IPS DF 4.7 (cell line): Measurements from ENCODE around the gene ZNF672.
"Not testable (repeated sequence)": the region's sequence is repeated elsewhere in the genome, so short reads cannot be mapped to it uniquely, and the experiment has no call there.

Source experiments
- DNase-seq: peaks from one replicate; pipeline ENCODE4 v3.0.0-alpha.2; 2013; ENCODE audit warnings: low spot score; ENCODE audit errors: extremely low read depth

Gene ZNF672

GRCh38 chr1:248837781-248838356, at the start of gene ZNF672:
Gene ZNF672, plus strand, starts transcription at chr1:248838224. Its CDS starts 9,051 bp downstream, at chr1:248847275.
- no peak for DNase-seq

GRCh38 chr1:248788327-248788726, 49.7 kb upstream of the ZNF672 start:
- DNase-seq: no peak

DNA sequence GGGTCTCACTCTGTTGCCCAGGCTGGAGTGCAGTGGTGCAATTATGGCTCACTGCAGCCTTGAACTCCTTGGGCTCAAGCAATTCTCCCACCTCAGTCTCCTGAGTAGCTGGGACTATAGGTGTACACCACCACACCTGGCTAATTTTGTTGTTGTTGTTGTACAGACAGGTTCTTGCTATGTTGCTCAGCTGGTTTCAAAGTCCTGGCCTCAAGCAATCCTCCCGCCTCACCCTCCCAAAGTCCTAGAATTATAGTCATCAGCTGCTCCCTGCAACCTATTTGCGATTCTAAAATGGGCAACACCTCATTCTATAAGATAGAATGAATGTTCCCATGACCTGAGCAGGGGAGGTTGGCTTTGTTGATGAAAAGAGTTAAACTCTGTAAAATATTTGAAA, 48.7 kb upstream of the ZNF672 start:
- DNase-seq: not testable (repeated sequence)

GRCh38 chr1:248790456-248790855, 47.6 kb upstream of the ZNF672 start:
- DNase-seq: no peak

DNA sequence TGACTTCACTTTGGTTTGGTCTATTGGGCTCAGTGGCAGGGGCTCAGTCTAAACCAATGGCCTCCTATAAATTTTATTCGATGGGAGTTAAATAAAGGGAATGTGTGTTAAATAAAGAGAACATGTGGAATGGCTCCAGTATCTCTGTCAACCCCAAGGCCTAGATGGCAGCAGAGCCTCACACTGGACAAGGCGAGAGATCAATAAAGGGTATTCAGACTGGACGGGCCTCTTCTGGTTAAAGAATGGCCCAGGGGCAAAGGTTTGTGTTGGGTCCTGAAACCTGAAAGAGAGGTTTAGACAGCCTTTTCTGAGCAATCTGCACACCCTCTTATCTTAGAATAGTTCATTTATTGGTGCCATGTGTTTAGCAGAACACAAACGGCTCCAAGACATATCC, 47.0 kb upstream of the ZNF672 start:
- DNase-seq: no peak

DNA sequence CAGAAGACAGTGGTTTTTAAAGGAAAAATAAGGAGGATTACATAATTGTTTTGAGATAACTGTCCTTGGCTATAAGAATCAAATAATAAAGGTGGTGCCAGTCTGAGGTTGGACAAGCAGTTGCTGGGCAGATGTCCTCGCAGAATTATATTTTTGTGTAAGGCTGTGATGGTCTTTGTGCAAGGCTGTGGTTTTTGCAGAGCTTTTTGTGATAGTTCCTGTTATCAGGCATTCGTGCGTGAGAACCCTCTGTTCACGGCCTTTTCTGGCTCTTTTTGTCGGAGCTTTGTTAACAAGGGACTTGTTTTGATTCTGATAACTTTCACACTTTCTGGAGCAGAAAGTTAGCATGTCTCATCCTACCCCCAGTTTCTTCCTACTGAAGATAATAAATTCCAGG, 45.7 kb upstream of the ZNF672 start:
- DNase-seq: no peak

- no peak for DNase-seq
Measured at GRCh38 chr1:248793592-248793991, 44.4 kb upstream of the ZNF672 start.

GRCh38 chr1:248794663-248795062, 43.4 kb upstream of the ZNF672 start:
- not testable (repeated sequence) for DNase-seq

DNA sequence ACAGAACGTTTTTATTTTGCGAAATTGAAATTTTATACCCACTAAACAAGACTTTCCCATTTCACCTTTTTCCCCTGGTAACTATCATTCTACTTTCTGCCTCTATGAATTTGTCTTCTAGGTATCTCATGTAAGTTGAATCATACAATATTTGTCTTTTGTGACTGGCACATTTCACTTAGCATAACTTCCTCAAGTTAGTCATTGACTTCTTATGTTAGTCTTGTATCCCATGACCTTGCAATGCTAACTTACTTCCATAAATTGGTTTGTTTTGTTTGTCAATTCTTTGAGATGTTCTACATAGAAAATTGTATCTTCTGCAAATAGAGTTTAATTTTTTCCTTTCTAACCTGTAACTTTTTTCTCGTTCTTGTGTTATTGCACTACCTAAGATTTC, 39.2 kb upstream of the ZNF672 start:
- DNase-seq: no peak

- DNase-seq: no peak
Measured at GRCh38 chr1:248800459-248800858, 37.6 kb upstream of the ZNF672 start.

DNA sequence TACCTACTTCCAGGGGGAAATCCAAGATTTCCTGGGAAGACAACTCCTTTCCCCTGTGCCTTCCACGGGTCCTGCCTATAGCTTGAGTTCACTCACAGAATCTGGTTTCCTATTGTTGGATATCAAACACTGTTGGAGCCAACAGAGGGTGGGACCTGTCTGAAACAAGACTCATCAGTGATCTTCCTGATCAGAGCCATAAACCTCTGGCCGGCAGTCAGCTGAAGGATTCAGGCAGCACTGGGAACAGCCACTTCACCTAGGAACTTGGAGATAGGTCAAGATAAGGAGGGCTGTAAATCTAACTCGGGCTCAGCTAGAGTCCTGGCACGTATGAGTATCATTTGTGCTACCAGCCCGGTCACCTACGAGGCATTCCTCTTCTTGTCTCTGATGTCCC, 35.6 kb upstream of the ZNF672 start:
- DNase-seq: no peak

DNA sequence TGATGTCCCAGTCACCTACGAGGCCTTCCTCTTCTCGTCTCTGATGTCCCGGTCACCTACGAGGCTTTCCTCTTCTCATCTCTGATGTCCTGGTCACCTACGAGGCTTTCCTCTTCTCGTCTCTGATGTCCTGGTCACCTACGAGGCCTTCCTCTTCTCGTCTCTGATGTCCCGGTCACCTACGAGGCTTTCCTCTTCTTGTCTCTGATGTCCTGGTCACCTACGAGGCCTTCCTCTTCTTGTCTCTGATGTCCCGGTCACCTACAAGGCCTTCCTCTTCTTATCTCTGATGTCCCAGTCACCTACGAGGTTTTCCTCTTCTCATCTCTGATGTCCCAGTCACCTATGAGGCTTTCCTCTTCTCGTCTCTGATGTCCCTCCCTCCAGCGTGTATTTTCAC, 34.5 kb upstream of the ZNF672 start:
- not testable (repeated sequence) for DNase-seq

GRCh38 chr1:248804771-248805681, 33.0 kb upstream of the ZNF672 start:
- no peak for DNase-seq

- no peak for DNase-seq
Measured at GRCh38 chr1:248805876-248806275, 32.1 kb upstream of the ZNF672 start.

GRCh38 chr1:248807067-248807737, 30.8 kb upstream of the ZNF672 start:
- no peak for DNase-seq

DNA sequence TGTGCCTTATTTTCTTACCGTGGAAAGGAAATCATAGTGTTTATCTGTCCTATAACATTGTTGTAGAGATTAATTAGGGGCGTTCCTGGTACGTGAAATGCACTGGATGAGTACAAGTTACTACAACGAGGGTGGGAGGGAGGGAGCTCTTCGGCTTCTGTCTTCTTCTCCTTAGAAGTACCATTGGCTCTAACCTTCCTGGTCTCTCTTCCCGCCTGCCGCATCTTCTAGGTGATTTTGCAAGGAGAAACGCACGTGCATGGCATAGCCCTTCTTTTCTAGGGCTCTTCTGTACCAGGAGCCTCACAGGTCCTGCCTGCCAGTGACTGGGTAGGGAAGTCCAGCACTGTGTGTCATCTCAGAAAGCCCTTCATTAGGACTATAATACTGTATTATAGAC, 29.1 kb upstream of the ZNF672 start:
- DNase-seq: no peak

- DNase-seq: no peak
Measured at GRCh38 chr1:248810000-248810726, 27.9 kb upstream of the ZNF672 start.

GRCh38 chr1:248810727-248811513, 27.1 kb upstream of the ZNF672 start:
- no peak for DNase-seq

DNA sequence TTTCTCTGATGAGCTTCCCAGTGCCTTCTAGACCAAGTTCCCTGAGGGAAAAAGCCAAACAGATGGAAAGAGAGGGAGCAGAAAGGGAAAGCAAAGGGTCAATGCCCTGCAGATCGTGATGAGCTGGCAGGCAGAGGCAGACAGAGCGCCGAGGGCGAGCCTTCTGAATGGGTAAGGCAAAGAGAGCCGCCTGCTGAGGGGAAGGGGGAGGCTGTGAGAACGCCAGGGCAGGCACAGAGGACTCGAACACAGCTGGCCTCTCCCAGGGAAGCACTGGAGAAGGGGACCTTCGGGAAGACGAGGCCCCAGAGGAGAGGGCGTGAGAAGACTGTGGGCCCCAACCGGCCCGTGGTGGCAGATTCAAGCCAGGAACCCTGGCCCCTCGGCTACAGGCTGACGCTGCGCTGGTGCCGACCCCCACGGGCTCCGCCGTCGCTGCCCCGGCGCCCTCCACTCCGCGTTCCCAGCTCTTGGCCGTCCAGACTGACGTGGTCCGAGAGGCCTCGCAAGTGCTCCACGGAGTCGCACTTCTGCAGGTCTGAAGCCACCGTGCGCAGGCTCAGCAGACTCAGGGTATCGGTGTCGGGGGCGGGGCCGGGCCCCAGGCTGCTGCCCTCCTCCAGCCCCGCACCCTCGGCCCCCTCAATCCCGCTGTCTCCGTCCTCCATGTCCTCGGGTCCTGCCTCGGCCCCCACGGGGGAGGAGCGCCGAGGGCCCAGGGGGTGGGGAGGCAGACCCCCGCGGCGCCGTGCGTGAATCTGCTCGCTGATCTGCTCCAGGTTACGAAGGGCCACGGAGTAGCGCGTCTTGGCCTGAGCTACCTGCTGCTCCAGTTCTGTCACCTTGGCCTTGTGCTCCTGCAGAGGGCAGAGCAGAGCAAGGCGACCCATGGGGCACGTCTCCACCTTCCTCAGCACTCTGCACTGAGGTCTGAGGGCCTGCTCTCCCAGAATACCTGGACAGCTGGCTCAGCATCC, 26.2 kb upstream of the ZNF672 start:
- no peak for DNase-seq
